K562 (cell line): ENCODE data around the gene FLCN. TPM values are rescaled to one million over a fixed set of nuclear protein-coding genes. Genes with fewer than 3 reads are reported as not detected.

Experiments used
- ATAC-seq: fragments of 200-7000 bp; cut with Tn5 transposase; 3 replicates; pipeline ENCODE4 v1.9.1; 2020; ENCODE audit warnings: moderate library complexity
- BruUV-seq: library from RNA; stranded (reverse); fragments of 400-500 nt; replicated peaks from 2 replicates; lab custom pipeline; 2021; lab: Mats Ljungman, UMichigan
- CTCF ChIA-PET: fragments of 300-600 bp; formaldehyde crosslinking; extraction: SDS; loops from one replicate; lab custom pipeline; 2021; ENCODE audit warnings: low intra/inter-chr PET ratio; lab: Yijun Ruan, JAX
- POLR2A ChIA-PET: fragments of 300-600, 350-650 bp; sonication (Branson Sonifier 250); formaldehyde crosslinking; extraction: SDS; loops from one replicate; lab custom pipeline; 2021; ENCODE audit warnings: antibody characterized with exemption, inconsistent platforms; lab: Yijun Ruan, JAX
- DNase-seq, 4 experiments: peaks; one replicate each; pipeline versions ENCODE4 v3.0.0 to v3.0.0-alpha.2; 2011 to 2018; ENCODE audit warnings: low spot score in 3 of 4, mixed read lengths in 3 of 4; ENCODE audit errors: extremely low read depth in 1 of 4
- FAIRE-seq: peaks from 2 replicates; lab custom pipeline; 2011; peaks lifted over from hg19 to GRCh38; lab: Jason Lieb, UNC
- H2AFZ ChIP-seq: 2 replicates; pipeline ENCODE4 v1.6.0; 2011; ENCODE audit warnings: low read depth, low read length, control low read depth, inconsistent platforms
- H3K27ac ChIP-seq: fragments of 200-600 bp; 3 replicates; pipeline ENCODE4 v1.8.0; 2011; ENCODE audit warnings: low read depth, mild to moderate bottlenecking, control low read depth, inconsistent platforms, low read length, moderate library complexity, mixed read lengths; ENCODE audit errors: extremely low read depth
- H3K27me3 ChIP-seq, 2 experiments: fragments of 300-600 bp in 1 of 2; 2 replicates in 1 of 2; 3 replicates in 1 of 2; pipeline versions ENCODE4 v1.6.0 to v1.8.0; 2011; ENCODE audit warnings: inconsistent platforms in 2 of 2, low read length in 2 of 2, mild to moderate bottlenecking in 1 of 2, mixed read lengths in 1 of 2, moderate library complexity in 1 of 2; ENCODE audit not compliant: control insufficient read depth in 2 of 2, insufficient read depth in 2 of 2
- H3K36me3 ChIP-seq: fragments of 300-600 bp; 3 replicates; pipeline ENCODE4 v1.8.0; 2011; ENCODE audit warnings: mild to moderate bottlenecking, low read length, inconsistent platforms; ENCODE audit not compliant: control insufficient read depth, insufficient read depth
- H3K4me1 ChIP-seq, 2 experiments: fragments of 200-600 bp in 1 of 2; replicated peaks in 1 of 2; 2 replicates in 1 of 2; 3 replicates in 1 of 2; pipeline versions ENCODE4 v1.5.1 to v1.8.0; 2011; ENCODE audit warnings: inconsistent platforms in 2 of 2, low read length in 2 of 2, mild to moderate bottlenecking in 1 of 2, mixed read lengths in 1 of 2, moderate library complexity in 1 of 2; ENCODE audit not compliant: control insufficient read depth in 2 of 2, insufficient read depth in 2 of 2
- H3K4me2 ChIP-seq: 2 replicates; pipeline ENCODE4 v1.6.1; 2011; ENCODE audit warnings: low read length, control low read depth, inconsistent platforms, mixed read lengths; ENCODE audit not compliant: insufficient read depth
- H3K4me3 ChIP-seq: fragments of 200-600 bp; sonication (generic), shearing (Covaris generic); 2 replicates; pipeline ENCODE4 v1.5.1; 2016; ENCODE audit warnings: control low read depth, inconsistent platforms
- H3K79me2 ChIP-seq: fragments of 200-600 bp; 3 replicates; pipeline ENCODE4 v1.8.0; 2011; ENCODE audit warnings: low read length, inconsistent platforms; ENCODE audit not compliant: control insufficient read depth, insufficient read depth
- H3K9ac ChIP-seq, 2 experiments: 2 replicates each; pipeline versions ENCODE4 v1.6.0 to v1.6.1; 2011; ENCODE audit warnings: low read depth in 2 of 2, low read length in 2 of 2, control low read depth in 1 of 2, inconsistent platforms in 1 of 2, mild to moderate bottlenecking in 1 of 2, mixed read lengths in 1 of 2; ENCODE audit not compliant: insufficient read depth in 1 of 2
- H3K9me1 ChIP-seq: one replicate; pipeline ENCODE4 v1.6.0; 2011; ENCODE audit warnings: inconsistent platforms, mild to moderate bottlenecking, low read length, moderate library complexity; ENCODE audit not compliant: control insufficient read depth, insufficient read depth
- H3K9me3 ChIP-seq: replicated peaks from 2 replicates; pipeline ENCODE4 v1.5.1; 2011; ENCODE audit warnings: low read depth, low read length, inconsistent platforms; ENCODE audit not compliant: control insufficient read depth, insufficient read depth
- H4K20me1 ChIP-seq: replicated peaks from 2 replicates; pipeline ENCODE4 v1.6.1; 2011; ENCODE audit warnings: low read length, inconsistent platforms, mixed read lengths; ENCODE audit not compliant: control insufficient read depth, insufficient read depth
- ARID3A ChIP-seq: IDR thresholded peaks from 2 replicates; pipeline ENCODE4 v1.6.1; 2012; ENCODE audit warnings: low read depth, low read length, improper control_type of control experiment, borderline replicate concordance
- FUS ChIP-seq: fragments of 200-400 bp; formaldehyde crosslinking; optimal IDR thresholded peaks from 2 replicates; pipeline ENCODE3; 2017; ENCODE audit warnings: low read depth, low read length
- GATA2 ChIP-seq: sonication (generic); formaldehyde crosslinking; IDR thresholded peaks from 2 replicates; pipeline ENCODE4 v1.4.0; 2020; ENCODE audit warnings: mild to moderate bottlenecking, missing genetic modification reagents
- MEIS2 ChIP-seq: fragments of 450-650 bp; IDR thresholded peaks from 2 replicates; pipeline ENCODE4 v1.6.1; 2014; ENCODE audit warnings: mild to moderate bottlenecking; ENCODE audit not compliant: partially characterized antibody
- MTF1 ChIP-seq: fragments of 250-450 bp; sonication (Bioruptor Pico); IDR thresholded peaks from 2 replicates; pipeline ENCODE4 v1.9.0; 2021; ENCODE audit warnings: moderate library complexity, mild to moderate bottlenecking, inconsistent platforms, borderline replicate concordance
- NFYB ChIP-seq: IDR thresholded peaks from 2 replicates; pipeline ENCODE4 v1.6.1; 2011; ENCODE audit warnings: mild to moderate bottlenecking, moderate library complexity; ENCODE audit not compliant: insufficient read length; ENCODE audit errors: extremely low read depth
- NKRF ChIP-seq: fragments of 450-650 bp; IDR thresholded peaks from 2 replicates; pipeline ENCODE4 v1.6.1; 2016; ENCODE audit warnings: borderline replicate concordance
- SAFB2 ChIP-seq: fragments of 200-400 bp; formaldehyde crosslinking; IDR thresholded peaks from 2 replicates; pipeline ENCODE4 v1.6.1; 2018; ENCODE audit warnings: borderline replicate concordance, low read length, low read depth, moderate library complexity; ENCODE audit not compliant: severe bottlenecking
- SRF ChIP-seq, 2 experiments: fragments of 250-450, 450-650 bp in 1 of 2; sonication (Bioruptor Pico) in 1 of 2; sonication (generic) in 1 of 2; formaldehyde crosslinking; IDR thresholded peaks; 2 replicates each; pipeline versions ENCODE4 v1.5.0 to v1.5.1; 2020 to 2022; ENCODE audit warnings: mild to moderate bottlenecking in 1 of 2, missing genetic modification reagents in 1 of 2
- TRIM25 ChIP-seq: fragments of 450-650 bp; IDR thresholded peaks from 2 replicates; pipeline ENCODE4 v1.7.0; 2016; ENCODE audit warnings: borderline replicate concordance
- ZBTB49 ChIP-seq: sonication (generic); formaldehyde crosslinking; IDR thresholded peaks from 2 replicates; pipeline ENCODE4 v1.8.0; 2022; ENCODE audit warnings: missing genetic modification reagents, mild to moderate bottlenecking, borderline replicate concordance
- ZNF280B ChIP-seq: fragments of 250-450 bp; sonication (Bioruptor Pico); IDR thresholded peaks from 2 replicates; pipeline ENCODE4 v1.5.1; 2021; ENCODE audit warnings: mild to moderate bottlenecking
- WGBS: fragments of 100-300 bp; shearing (Covaris generic); methylation state at CpG from one replicate; pipeline ENCODE4 v1.1.6; 2016; ENCODE audit warnings: low coverage, mixed read lengths; ENCODE audit not compliant: insufficient coverage; ENCODE audit errors: missing lambda C conversion rate; 5-methylcytosine and 5-hydroxymethylcytosine counted together
- in situ Hi-C: fragments of 300-500 bp; cut with MboI; formaldehyde crosslinking; loops from 4 replicates; pipeline ENCODE4 v1.15.0; 2018; ENCODE audit warnings: inconsistent platforms, mixed read lengths
- intact Hi-C: fragments of 100-400 bp; cut with micrococcal nuclease; formaldehyde crosslinking; loops from 2 replicates; pipeline ENCODE4 v1.14.2; 2022
- polyA plus RNA-seq, 8 experiments: library from polyadenylated mRNA; depleted of rRNA in 4 of 8; stranded (reverse) in 5 of 8; unstranded in 3 of 8; fragments of >200 nt; fragmentation: Nextera tagmentation in 2 of 8; fragmentation: Illumina TruSeq in 1 of 8; extraction: Ambion mirVana in 2 of 8; extraction: Trizol in 1 of 8; gene quantifications; 2 replicates each; pipeline versions ENCODE4 v1.2.1 to v1.2.3, GENCODE V29; 2011 to 2014; ENCODE audit warnings: inconsistent platforms in 1 of 8, missing spikeins in 1 of 8
- total RNA-seq, 7 experiments: library from RNA; depleted of rRNA in 6 of 7; stranded (reverse); fragments of >200 nt in 6 of 7; fragmentation: Illumina TruSeq in 2 of 7; extraction: Trizol in 2 of 7; gene quantifications; 2 replicates each; pipeline versions ENCODE4 v1.2.1 to v1.2.3, GENCODE V29; 2011 to 2021; ENCODE audit warnings: low replicate concordance in 1 of 7

Gene FLCN
- total and polyA plus RNA-seq, 9 of the 15 experiments (the other 6 are each of a cell fraction or from before 2014, with no cell fraction given), result 1.6 to 33.5 (median 10.9) TPM

GRCh38 chr17:17258998-17259397 is 22.0 kb upstream of the FLCN start:
- POLR2A ChIA-PET, result interaction anchor here (0.6 to 1.0 kb wide), 3 partner anchors 14 to 129 kb away, joined by 3 to 4 read pairs (median 3); no protein-coding TSS in a partner anchor
- TF ChIP-seq ARID3A (no peak), GATA2 (no peak), ZNF280B (CRISPR knock-in tag) (no peak), NKRF (no peak), SAFB2 (no peak), MTF1 (CRISPR knock-in tag) (no peak), SRF (CRISPR knock-in tag; IDR thresholded peaks at IDR 0.05) (no peak), MEIS2 (no peak), NFYB (no peak), ZBTB49 (CRISPR knock-in tag) (no peak), TRIM25 (no peak), FUS (no peak)

More at GRCh38 chr17:17258998-17259397, 22.0 kb upstream of the FLCN start:
- BruUV-seq, result no TSS peak
- H2AFZ ChIP-seq, result no peak overlapping the region
- H3K4me1 ChIP-seq, result no peaks in the 10 kb centered on the region
- H3K9ac ChIP-seq, result no peak overlapping the region
- H3K36me3 ChIP-seq, result peaks cover 72% of the 10 kb centered on the region
- FAIRE-seq (no peak), ATAC-seq (no peak), DNase-seq (no peak)
- in situ Hi-C loops (no loop called here), intact Hi-C loops (no loop called here)
- H3K4me3 ChIP-seq, result no peak overlapping the region
- no peaks in the 10 kb centered on the region for H3K9me1 ChIP-seq
- no peak overlapping the region for H3K27ac ChIP-seq
- WGBS, result 100% methylated on average over 2 of the region's 4 CpGs
- H3K4me2 ChIP-seq, result no peak overlapping the region
- no peaks in the 10 kb centered on the region; the same call in 2 of the 3 replicates for H3K79me2 ChIP-seq
- H3K27me3 ChIP-seq, result no peaks in the 10 kb centered on the region
- H4K20me1 ChIP-seq, result no peaks in the 10 kb centered on the region
- no peaks in the 10 kb centered on the region for H3K9me3 ChIP-seq
- CTCF ChIA-PET, result no interaction called here
